ENCODE data around the gene RINL.

The RINL gene

DNA sequence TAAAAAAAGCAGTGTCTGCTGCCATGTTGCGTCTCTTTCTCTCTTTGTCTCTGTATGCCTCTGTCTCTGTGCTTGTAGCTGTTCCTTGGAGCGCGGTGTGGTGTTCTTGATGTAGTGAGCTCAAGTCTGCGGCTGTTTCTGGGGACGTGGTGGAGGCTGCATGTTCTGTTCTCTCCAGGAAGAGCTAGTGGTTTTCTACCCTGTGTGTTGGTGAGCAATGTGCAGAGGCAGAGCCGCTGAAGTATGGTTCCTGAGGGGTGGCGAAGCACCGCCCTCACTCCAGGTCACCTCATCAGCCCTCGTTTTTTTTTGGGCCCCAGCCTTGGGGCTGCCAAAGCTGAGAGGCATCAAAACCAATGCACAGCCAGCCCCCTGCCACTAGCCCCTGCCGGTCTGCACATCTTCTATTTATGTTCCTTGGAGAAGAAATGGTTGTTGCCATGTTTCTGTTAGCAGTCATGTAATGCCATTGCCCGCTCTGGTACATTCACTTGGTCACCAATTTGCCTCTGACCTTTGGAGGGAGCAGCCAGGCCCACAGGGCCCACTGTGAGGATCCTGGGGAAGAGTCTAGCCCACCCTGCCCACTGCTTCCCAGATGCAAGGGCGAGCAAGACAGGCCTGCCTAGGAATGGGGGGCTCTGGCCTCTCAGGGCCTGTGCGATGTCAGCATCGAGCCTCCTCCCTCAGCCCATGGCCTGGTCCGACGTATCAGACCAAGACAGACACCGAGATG is 35.5 kb downstream of the RINL start:
- TF ChIP-seq, protein P1, sequence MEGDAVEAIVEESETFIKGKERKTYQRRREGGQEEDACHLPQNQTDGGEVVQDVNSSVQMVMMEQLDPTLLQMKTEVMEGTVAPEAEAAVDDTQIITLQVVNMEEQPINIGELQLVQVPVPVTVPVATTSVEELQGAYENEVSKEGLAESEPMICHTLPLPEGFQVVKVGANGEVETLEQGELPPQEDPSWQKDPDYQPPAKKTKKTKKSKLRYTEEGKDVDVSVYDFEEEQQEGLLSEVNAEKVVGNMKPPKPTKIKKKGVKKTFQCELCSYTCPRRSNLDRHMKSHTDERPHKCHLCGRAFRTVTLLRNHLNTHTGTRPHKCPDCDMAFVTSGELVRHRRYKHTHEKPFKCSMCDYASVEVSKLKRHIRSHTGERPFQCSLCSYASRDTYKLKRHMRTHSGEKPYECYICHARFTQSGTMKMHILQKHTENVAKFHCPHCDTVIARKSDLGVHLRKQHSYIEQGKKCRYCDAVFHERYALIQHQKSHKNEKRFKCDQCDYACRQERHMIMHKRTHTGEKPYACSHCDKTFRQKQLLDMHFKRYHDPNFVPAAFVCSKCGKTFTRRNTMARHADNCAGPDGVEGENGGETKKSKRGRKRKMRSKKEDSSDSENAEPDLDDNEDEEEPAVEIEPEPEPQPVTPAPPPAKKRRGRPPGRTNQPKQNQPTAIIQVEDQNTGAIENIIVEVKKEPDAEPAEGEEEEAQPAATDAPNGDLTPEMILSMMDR (IDR thresholded peaks at IDR 0.05; ENCODE audit: control insufficient read depth, insufficient read depth, low read depth, low read length, missing control alignments), result no peak
- H3K4me3 ChIP-seq (ENCODE audit: control insufficient read depth, low read depth, low read length), result no peak overlapping the region

DNA sequence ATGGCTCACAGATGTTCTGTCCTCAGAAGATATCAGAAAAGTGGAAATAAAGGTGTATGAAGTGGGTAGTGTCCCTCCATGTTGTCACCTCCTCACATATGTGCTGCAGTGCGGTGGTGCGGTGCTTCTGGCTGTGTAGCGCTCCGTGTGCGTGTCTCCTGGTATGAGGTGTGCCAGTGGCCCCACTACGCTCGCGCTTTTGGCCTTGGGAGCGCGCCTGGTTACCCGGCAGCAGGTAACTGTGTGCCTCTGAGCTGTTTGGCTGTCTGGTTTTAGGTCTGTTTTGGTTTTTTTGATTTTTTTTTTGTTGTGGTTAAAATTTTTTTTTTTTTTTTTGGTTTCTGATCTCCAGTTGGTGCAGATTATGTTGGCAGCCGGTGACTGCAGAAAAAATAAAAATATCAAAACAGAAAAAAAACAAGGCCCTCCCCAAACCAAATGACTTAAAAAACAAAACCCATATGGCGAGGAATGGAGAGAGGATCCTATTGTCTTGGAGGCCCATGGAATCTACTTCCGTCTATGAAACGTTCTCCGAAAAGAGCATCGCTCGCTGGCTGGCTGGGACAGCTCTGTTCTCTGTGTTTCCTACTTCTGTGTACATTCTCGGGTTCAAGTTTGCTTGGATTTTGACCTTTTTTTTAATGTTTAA is 36.2 kb downstream of the RINL start:
- TF ChIP-seq, protein P1 (IDR thresholded peaks at IDR 0.05; ENCODE audit: control insufficient read depth, insufficient read depth, low read depth, low read length, missing control alignments), result no peak
- no peak for DNase-seq (ENCODE audit: low read depth)

More for the DNA sequence above, 35.5 kb downstream of the RINL start:
- DNase-seq (ENCODE audit: low read depth), result no peak

GRCh38 chr19:38841180-38841766 is 36.8 kb downstream of the RINL start:
- no peak overlapping the region for H3K4me3 ChIP-seq (ENCODE audit: control insufficient read depth, low read depth, low read length)
- TF ChIP-seq, protein P1 (IDR thresholded peaks at IDR 0.05; ENCODE audit: control insufficient read depth, insufficient read depth, low read depth, low read length, missing control alignments), result no peak
- no peak for DNase-seq (ENCODE audit: low read depth)

More for the DNA sequence above, 36.2 kb downstream of the RINL start:
- H3K4me3 ChIP-seq (ENCODE audit: control insufficient read depth, low read depth, low read length), result no peak overlapping the region

- no peak for DNase-seq (ENCODE audit: low read depth)
- no peak overlapping the region for H3K4me3 ChIP-seq (ENCODE audit: control insufficient read depth, low read depth, low read length)
- TF ChIP-seq, protein P1 (IDR thresholded peaks at IDR 0.05; ENCODE audit: control insufficient read depth, insufficient read depth, low read depth, low read length, missing control alignments), result no peak
These were observed 37.5 kb downstream of the RINL start for GRCh38 chr19:38840583-38840968.

GRCh38 chr19:38839816-38840582 is 38.1 kb downstream of the RINL start:
- no peak overlapping the region for H3K4me3 ChIP-seq (ENCODE audit: control insufficient read depth, low read depth, low read length)
- DNase-seq (ENCODE audit: low read depth), result no peak
- TF ChIP-seq, protein P1 (IDR thresholded peaks at IDR 0.05; ENCODE audit: control insufficient read depth, insufficient read depth, low read depth, low read length, missing control alignments), result no peak

Data from AG09309 (cell line).